ENCODE data around the gene F10.

DNA sequence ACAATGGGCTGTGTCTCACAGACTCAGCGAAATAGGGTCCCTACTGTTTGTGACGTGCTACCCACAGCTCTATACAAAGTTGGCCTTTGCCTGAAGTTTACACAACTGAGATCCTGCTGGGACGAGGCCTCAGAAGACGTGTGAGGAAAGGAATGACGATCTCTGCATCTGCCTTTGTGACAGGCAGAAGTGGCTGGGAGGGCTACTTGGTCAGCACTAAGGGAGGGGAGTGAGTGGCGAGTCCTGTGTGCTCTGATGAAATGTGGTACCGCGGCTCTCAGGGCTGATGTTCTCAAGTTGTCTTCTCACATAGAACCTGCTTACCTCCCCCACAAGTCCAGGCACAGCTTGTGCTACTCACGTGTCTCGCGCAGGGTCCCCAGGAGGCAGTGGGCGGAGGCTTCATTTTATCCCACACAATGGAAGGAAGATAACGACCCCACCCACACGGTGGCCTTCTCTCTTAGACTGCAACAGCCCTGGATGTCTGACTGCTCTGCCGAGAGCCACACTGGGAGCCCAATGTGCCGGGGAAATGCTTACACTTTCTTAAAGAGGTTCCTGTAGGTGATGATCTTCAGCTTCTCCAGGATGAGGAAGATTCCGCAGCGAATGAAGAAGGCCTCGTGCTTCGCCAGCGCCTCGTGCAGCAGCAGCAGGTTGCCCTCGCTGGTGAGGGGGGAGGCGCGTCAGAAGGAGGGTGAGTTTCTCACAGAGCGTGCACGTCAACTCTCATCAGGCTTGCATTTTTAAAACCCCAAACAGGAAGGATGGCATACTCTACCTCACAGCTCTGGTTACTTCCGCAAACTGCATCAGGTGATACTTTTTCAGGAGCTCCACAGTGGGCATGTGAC, 57.0 kb downstream of the F10 start:
- TF ChIP-seq POLR2A (IDR thresholded peaks at IDR 0.05) (no peak), CTCF (IDR thresholded peaks at IDR 0.05) (no peak)
